GM12878 (cell line): ENCODE data around the gene SLC38A1. TPM values are rescaled to one million over a fixed set of nuclear protein-coding genes. Genes with fewer than 3 reads are reported as not detected.
A peak's percentile ranks its signal among the peaks of the same experiment; 100 is the strongest.

Experiments used
- ATAC-seq: fragments of 200-7000 bp; cut with Tn5 transposase; 3 replicates; pipeline ENCODE4 v1.9.1; 2020; ENCODE audit warnings: mild to moderate bottlenecking, moderate library complexity
- BruUV-seq: library from RNA; stranded (reverse); fragments of 400-500 nt; replicated peaks from 2 replicates; lab custom pipeline; 2021; lab: Mats Ljungman, UMichigan
- CTCF ChIA-PET: fragments of 300-600 bp; sonication (Branson Sonifier 250); formaldehyde crosslinking; extraction: SDS; loops from one replicate; lab custom pipeline; 2021; ENCODE audit warnings: inconsistent platforms; lab: Yijun Ruan, JAX
- POLR2A ChIA-PET: fragments of 350-600 bp; formaldehyde crosslinking; extraction: SDS; loops from one replicate; lab custom pipeline; 2021; ENCODE audit warnings: inconsistent platforms; lab: Charles Lee
- RAD21 ChIA-PET: fragments of 300-600 bp; sonication (Branson Sonifier 250); formaldehyde crosslinking; loops from one replicate; lab custom pipeline; 2023; ENCODE audit warnings: antibody characterized with exemption; ENCODE audit not compliant: unreplicated experiment; lab: Charles Lee
- SMC1A ChIA-PET: fragments of 300-600 bp; sonication (Branson Sonifier 250); formaldehyde crosslinking; loops from one replicate; lab custom pipeline; 2023; ENCODE audit not compliant: unreplicated experiment, uncharacterized antibody; lab: Charles Lee
- DNase-seq: peaks from one replicate; pipeline ENCODE4 v3.0.0-alpha.2; 2011; ENCODE audit warnings: low read depth, low spot score
- FAIRE-seq: peaks from 3 replicates; lab custom pipeline; 2011; peaks lifted over from hg19 to GRCh38; lab: Jason Lieb, UNC
- H2AFZ ChIP-seq: 2 replicates; pipeline ENCODE4 v1.6.0; 2011; ENCODE audit warnings: low read depth, low read length, control low read depth; ENCODE audit not compliant: control insufficient read depth
- H3K27ac ChIP-seq: 2 replicates; pipeline ENCODE4 v1.5.1; 2011; ENCODE audit warnings: control low read depth; ENCODE audit not compliant: control insufficient read depth, insufficient read depth
- H3K27me3 ChIP-seq, 2 experiments: replicated peaks in 1 of 2; 2 replicates each; pipeline versions ENCODE4 v1.6.0 to v1.6.1; 2011; ENCODE audit warnings: low read length in 1 of 2; ENCODE audit not compliant: control insufficient read depth in 2 of 2, insufficient read depth in 2 of 2
- H3K36me3 ChIP-seq, 2 experiments: 2 replicates each; pipeline ENCODE4 v1.5.1; 2011; ENCODE audit warnings: low read length in 1 of 2; ENCODE audit not compliant: control insufficient read depth in 2 of 2, insufficient read depth in 2 of 2
- H3K4me1 ChIP-seq: 2 replicates; pipeline ENCODE4 v1.6.1; 2011; ENCODE audit warnings: mild to moderate bottlenecking, low read length, moderate library complexity, mixed read lengths; ENCODE audit not compliant: control insufficient read depth, insufficient read depth
- H3K4me2 ChIP-seq: 2 replicates; pipeline ENCODE4 v1.6.0; 2011; ENCODE audit warnings: control low read depth; ENCODE audit not compliant: control insufficient read depth, insufficient read depth
- H3K4me3 ChIP-seq: fragments of 200-600 bp; sonication (generic); 2 replicates; pipeline ENCODE4 v1.5.1; 2016
- H3K79me2 ChIP-seq: 2 replicates; pipeline ENCODE4 v1.6.0; 2011; ENCODE audit warnings: low read length; ENCODE audit not compliant: control insufficient read depth, insufficient read depth
- H3K9ac ChIP-seq: 2 replicates; pipeline ENCODE4 v1.8.0; 2011; ENCODE audit warnings: low read length, control low read depth, mixed read lengths; ENCODE audit not compliant: control insufficient read depth, insufficient read depth
- H3K9me3 ChIP-seq: replicated peaks from 3 replicates; pipeline ENCODE4 v1.5.1; 2011; ENCODE audit warnings: mild to moderate bottlenecking, low read length; ENCODE audit not compliant: control insufficient read depth, insufficient read depth
- H4K20me1 ChIP-seq: 2 replicates; pipeline ENCODE4 v1.6.0; 2011; ENCODE audit not compliant: control insufficient read depth, insufficient read depth
- BMI1 ChIP-seq: fragments of 450-650 bp; IDR thresholded peaks from 2 replicates; pipeline ENCODE4 v1.6.1; 2016; ENCODE audit warnings: mild to moderate bottlenecking, moderate library complexity, borderline replicate concordance
- E4F1 ChIP-seq: fragments of 450-650 bp; IDR thresholded peaks from 2 replicates; pipeline ENCODE4 v1.6.1; 2018; ENCODE audit warnings: borderline replicate concordance, mild to moderate bottlenecking; ENCODE audit not compliant: partially characterized antibody
- ESRRA ChIP-seq: IDR thresholded peaks from 2 replicates; pipeline ENCODE4 v1.6.1; 2012; ENCODE audit warnings: mild to moderate bottlenecking, low read length, improper control_type of control experiment
- EZH2 ChIP-seq: IDR thresholded peaks from 2 replicates; pipeline ENCODE4 v1.6.1; 2012; ENCODE audit warnings: low read depth, mild to moderate bottlenecking, control low read depth, inconsistent platforms, low read length, borderline replicate concordance; ENCODE audit not compliant: control insufficient read depth
- HCFC1 ChIP-seq: fragments of 150-350 bp; IDR thresholded peaks from 2 replicates; pipeline ENCODE4 v1.6.1; 2014; ENCODE audit warnings: low read length
- HSF1 ChIP-seq: fragments of 150-350 bp; IDR thresholded peaks from 2 replicates; pipeline ENCODE4 v1.6.1; 2014; ENCODE audit warnings: mild to moderate bottlenecking, low read depth, low read length
- IRF3 ChIP-seq: fragments of 450-650 bp; IDR thresholded peaks from 2 replicates; pipeline ENCODE4 v1.6.1; 2014; ENCODE audit warnings: mild to moderate bottlenecking
- IRF4 ChIP-seq: IDR thresholded peaks from 2 replicates; pipeline ENCODE4 v1.6.1; 2011; ENCODE audit warnings: low read depth, low read length
- JUNB ChIP-seq: IDR thresholded peaks from 2 replicates; pipeline ENCODE4 v1.6.1; 2016; ENCODE audit warnings: antibody characterized with exemption, mild to moderate bottlenecking
- KDM1A ChIP-seq: fragments of 200-600 bp; sonication (generic); IDR thresholded peaks from 2 replicates; pipeline ENCODE4 v1.6.1; 2016; ENCODE audit warnings: borderline replicate concordance
- MYB ChIP-seq: fragments of 150-350 bp; IDR thresholded peaks from 2 replicates; pipeline ENCODE4 v1.6.1; 2014; ENCODE audit warnings: mild to moderate bottlenecking, low read depth, low read length, borderline replicate concordance
- NFXL1 ChIP-seq: fragments of 450-650 bp; IDR thresholded peaks from 2 replicates; pipeline ENCODE4 v1.6.1; 2017; ENCODE audit warnings: antibody characterized with exemption, mild to moderate bottlenecking, borderline replicate concordance
- NR2C2 ChIP-seq: IDR thresholded peaks from 2 replicates; pipeline ENCODE4 v1.6.1; 2011; ENCODE audit warnings: borderline replicate concordance, low read depth; ENCODE audit not compliant: control insufficient read depth, insufficient read length
- POLR2A ChIP-seq: IDR thresholded peaks from 2 replicates; pipeline ENCODE4 v1.6.1; 2011; ENCODE audit warnings: low read depth, mild to moderate bottlenecking, low read length
- POLR2AphosphoS5 ChIP-seq: IDR thresholded peaks from 2 replicates; pipeline ENCODE4 v1.6.1; 2011; ENCODE audit warnings: mild to moderate bottlenecking, low read length, inconsistent platforms
- RELA ChIP-seq: fragments of 450-650 bp; IDR thresholded peaks from 2 replicates; pipeline ENCODE4 v1.8.0; 2014; ENCODE audit warnings: borderline replicate concordance; ENCODE audit not compliant: partially characterized antibody
- SIN3A ChIP-seq: IDR thresholded peaks from 2 replicates; pipeline ENCODE4 v1.6.1; 2012; ENCODE audit warnings: low read depth, low read length, improper control_type of control experiment
- SIX5 ChIP-seq: IDR thresholded peaks from 2 replicates; pipeline ENCODE4 v1.6.1; 2011; ENCODE audit warnings: mild to moderate bottlenecking, low read depth, low read length, moderate library complexity; ENCODE audit not compliant: severe bottlenecking
- STAT3 ChIP-seq: IDR thresholded peaks from 2 replicates; pipeline ENCODE4 v1.6.1; 2011; ENCODE audit warnings: low read depth, low read length, improper control_type of control experiment
- TARDBP ChIP-seq: IDR thresholded peaks from 2 replicates; pipeline ENCODE4 v1.6.1; 2016; ENCODE audit warnings: borderline replicate concordance
- ZNF384 ChIP-seq: IDR thresholded peaks from 2 replicates; pipeline ENCODE4 v1.6.1; 2012; ENCODE audit warnings: low read depth, mild to moderate bottlenecking, low read length, improper control_type of control experiment, borderline replicate concordance
- ZNF622 ChIP-seq: fragments of 450-650 bp; IDR thresholded peaks from 2 replicates; pipeline ENCODE4 v1.6.1; 2017; ENCODE audit warnings: mild to moderate bottlenecking, inconsistent platforms
- WGBS: methylation state at CpG from one replicate; pipeline ENCODE4 v1.1.6; 2016; ENCODE audit warnings: low lambda C conversion rate; ENCODE audit not compliant: insufficient replicate concordance, insufficient coverage; ENCODE audit errors: missing lambda C conversion rate; 5-methylcytosine and 5-hydroxymethylcytosine counted together
- in situ Hi-C: fragments of 300-500 bp; cut with MboI; formaldehyde crosslinking; loops from 9 replicates; pipeline ENCODE4 v1.14.3; 2018; ENCODE audit warnings: mixed read lengths
- intact Hi-C: fragments of 100-400 bp; cut with micrococcal nuclease; formaldehyde crosslinking; loops from one replicate; pipeline ENCODE4 v1.14.2; 2022; ENCODE audit not compliant: unreplicated experiment
- polyA plus RNA-seq, 11 experiments: library from polyadenylated mRNA; depleted of rRNA in 4 of 11; unstranded in 6 of 11; stranded (reverse) in 5 of 11; fragments of >200 nt; fragmentation: Nextera tagmentation in 4 of 11; fragmentation: Illumina TruSeq in 1 of 11; extraction: Ambion mirVana in 4 of 11; extraction: Trizol in 1 of 11; gene quantifications; 1 replicate in 1 of 11; 2 replicates in 10 of 11; pipeline versions ENCODE4 v1.2.1 to v1.2.3, GENCODE V29; 2011 to 2016; ENCODE audit warnings: inconsistent platforms in 2 of 11, missing spikeins in 2 of 11, low read depth in 1 of 11
- total RNA-seq, 4 experiments: library from RNA; depleted of rRNA in 3 of 4; stranded (reverse); fragments of >200 nt in 3 of 4; fragmentation: Illumina TruSeq in 1 of 4; extraction: Trizol in 1 of 4; gene quantifications; 2 replicates each; pipeline versions ENCODE4 v1.2.1 to v1.2.3, GENCODE V29; 2013 to 2021

Gene SLC38A1
- total and polyA plus RNA-seq, 10 of the 15 experiments (the other 5 are each of a cell fraction or from before 2014, with no cell fraction given): 38.1 to 191 (median 144) TPM

GRCh38 chr12:46244273-46244915 lies 24.4 kb downstream of the SLC38A1 start:
- Histone ChIP-seq H3K4me2 (no peak overlapping the region), H3K9ac (no peak overlapping the region), H3K27ac (no peak overlapping the region), H3K9me3 (peaks cover 12% of the 10 kb centered on the region; the same call in 2 of the 3 replicates), H3K4me3 (no peak overlapping the region), H3K4me1 (no peaks in the 10 kb centered on the region; the same call in 1 of the 2 replicates), H3K79me2 (peaks cover 75% of the 10 kb centered on the region), H3K27me3 (no peaks in the 10 kb centered on the region), H4K20me1 (peaks cover 5% of the 10 kb centered on the region; the same call in 1 of the 2 replicates), H3K36me3 (peaks cover 17 to 23% of the 10 kb centered on the region in 2 experiments), H2AFZ (no peak overlapping the region)
- ATAC-seq: peak; percentile 69
- RAD21 ChIA-PET: no interaction called here
- no TSS peak for BruUV-seq
- WGBS: 94% methylated on average over 1 of the region's 1 CpG
- SMC1A ChIA-PET: interaction anchor here (1.1 to 1.6 kb wide), 4 partner anchors 7 to 44 kb away, joined by 3 to 6 read pairs (median 4); no protein-coding TSS in a partner anchor
- CTCF ChIA-PET: no interaction called here
- intact Hi-C loops (no loop called here), in situ Hi-C loops (no loop called here)
- POLR2A ChIA-PET: no interaction called here
- no peak for FAIRE-seq
- DNase-seq: no peak
- TF ChIP-seq BMI1 (no peak), JUNB (no peak), HSF1 (no peak), RELA (no peak), NFXL1 (no peak), POLR2AphosphoS5 (0 out of 2 replicates have a peak, but pooled peaks have one; percentile 31), MYB (no peak), ESRRA (no peak), ZNF384 (no peak), HCFC1 (peak; percentile 34; the same call in 1 of the 2 replicates), STAT3 (no peak), KDM1A (no peak), POLR2A (no peak), IRF4 (no peak), SIN3A (no peak), E4F1 (no peak), IRF3 (no peak), EZH2 (no peak), ZNF622 (no peak), SIX5 (peak; percentile 39), TARDBP (no peak), NR2C2 (no peak)
